ENCODE data around the gene ZBTB40. TPM values are rescaled to one million over a fixed set of nuclear protein-coding genes. Genes with fewer than 3 reads are reported as not detected.

The ZBTB40 gene
- total and polyA plus RNA-seq, 9 of the 15 experiments (the other 6 are each of a cell fraction or from before 2014, with no cell fraction given) = 2.6 to 26.0 (median 18.8) TPM

DNA sequence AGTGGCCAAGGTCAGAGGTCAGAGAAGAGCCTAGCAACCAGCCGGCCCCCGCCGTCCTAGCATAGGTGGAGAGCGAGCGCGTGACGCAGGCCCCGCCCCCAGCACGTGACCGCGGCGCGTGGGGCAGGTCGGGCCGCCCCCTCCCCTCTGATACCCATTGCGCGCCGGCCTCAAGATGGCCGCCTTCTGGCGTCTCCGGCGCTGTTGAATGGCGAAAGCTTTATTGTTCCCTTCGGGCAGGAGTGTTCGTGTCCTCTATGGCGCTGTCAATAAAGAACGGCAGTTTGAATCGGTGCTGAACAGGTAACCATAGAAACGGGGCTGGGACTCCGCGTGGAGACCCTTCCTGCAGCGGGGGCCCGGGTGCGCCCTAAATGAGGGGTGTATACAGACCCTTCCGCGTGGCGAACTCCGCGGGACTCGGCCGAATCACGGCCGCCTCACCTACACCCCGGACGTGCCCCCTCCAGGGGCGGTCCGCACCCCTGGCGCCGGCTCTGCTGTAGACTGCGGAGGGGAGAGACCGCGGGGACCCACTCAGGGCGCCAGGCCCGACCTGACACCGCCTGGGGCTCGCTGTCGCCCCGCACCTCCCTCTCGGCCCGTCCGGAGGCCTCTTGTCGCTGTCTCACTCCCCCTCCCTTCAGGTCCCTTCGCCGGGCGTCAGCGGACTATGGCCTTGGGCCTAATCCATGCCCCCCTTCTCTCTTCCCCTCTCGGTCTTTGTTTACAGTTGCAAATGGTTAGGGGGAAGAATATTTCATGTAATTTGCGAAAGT lies at the start of gene ZBTB40 (continued):
- TF ChIP-seq, protein P1, sequence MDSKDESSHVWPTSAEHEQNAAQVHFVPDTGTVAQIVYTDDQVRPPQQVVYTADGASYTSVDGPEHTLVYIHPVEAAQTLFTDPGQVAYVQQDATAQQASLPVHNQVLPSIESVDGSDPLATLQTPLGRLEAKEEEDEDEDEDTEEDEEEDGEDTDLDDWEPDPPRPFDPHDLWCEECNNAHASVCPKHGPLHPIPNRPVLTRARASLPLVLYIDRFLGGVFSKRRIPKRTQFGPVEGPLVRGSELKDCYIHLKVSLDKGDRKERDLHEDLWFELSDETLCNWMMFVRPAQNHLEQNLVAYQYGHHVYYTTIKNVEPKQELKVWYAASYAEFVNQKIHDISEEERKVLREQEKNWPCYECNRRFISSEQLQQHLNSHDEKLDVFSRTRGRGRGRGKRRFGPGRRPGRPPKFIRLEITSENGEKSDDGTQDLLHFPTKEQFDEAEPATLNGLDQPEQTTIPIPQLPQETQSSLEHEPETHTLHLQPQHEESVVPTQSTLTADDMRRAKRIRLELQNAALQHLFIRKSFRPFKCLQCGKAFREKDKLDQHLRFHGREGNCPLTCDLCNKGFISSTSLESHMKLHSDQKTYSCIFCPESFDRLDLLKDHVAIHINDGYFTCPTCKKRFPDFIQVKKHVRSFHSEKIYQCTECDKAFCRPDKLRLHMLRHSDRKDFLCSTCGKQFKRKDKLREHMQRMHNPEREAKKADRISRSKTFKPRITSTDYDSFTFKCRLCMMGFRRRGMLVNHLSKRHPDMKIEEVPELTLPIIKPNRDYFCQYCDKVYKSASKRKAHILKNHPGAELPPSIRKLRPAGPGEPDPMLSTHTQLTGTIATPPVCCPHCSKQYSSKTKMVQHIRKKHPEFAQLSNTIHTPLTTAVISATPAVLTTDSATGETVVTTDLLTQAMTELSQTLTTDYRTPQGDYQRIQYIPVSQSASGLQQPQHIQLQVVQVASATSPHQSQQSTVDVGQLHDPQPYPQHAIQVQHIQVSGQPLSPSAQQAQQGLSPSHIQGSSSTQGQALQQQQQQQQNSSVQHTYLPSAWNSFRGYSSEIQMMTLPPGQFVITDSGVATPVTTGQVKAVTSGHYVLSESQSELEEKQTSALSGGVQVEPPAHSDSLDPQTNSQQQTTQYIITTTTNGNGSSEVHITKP (IDR thresholded peaks at IDR 0.05; ENCODE audit: partially characterized antibody) = peak; percentile 36
- TF ChIP-seq FOXP1 (CRISPR knock-in tag; IDR thresholded peaks at IDR 0.05) (peak; percentile 84; the same call in 1 of the 2 replicates), GMEB1 (CRISPR knock-in tag; IDR thresholded peaks at IDR 0.05) (peak; percentile 91), KLF6 (CRISPR knock-in tag; IDR thresholded peaks at IDR 0.05; ENCODE audit: borderline replicate concordance) (peak; percentile 11; the same call in 1 of the 2 replicates), CBX1 (IDR thresholded peaks at IDR 0.05; ENCODE audit: low read depth) (peak; percentile 95), RAD51 (IDR thresholded peaks at IDR 0.05; ENCODE audit: borderline replicate concordance, low read depth) (peak; percentile 100), HES1 (IDR thresholded peaks at IDR 0.05; ENCODE audit: low read depth) (peak; percentile 96), RAD21 (CRISPR knock-in tag; conservative IDR thresholded peaks at IDR 0.05 in 1 of 2, IDR thresholded peaks at IDR 0.05 in 1 of 2) (no peak), CBFB (CRISPR knock-in tag; IDR thresholded peaks at IDR 0.05) (peak; percentile 85; the same call in 1 of the 2 replicates), ZNF124 (CRISPR knock-in tag; IDR thresholded peaks at IDR 0.05) (no peak), HDAC1 (IDR thresholded peaks at IDR 0.05) (peak in 1 of 2 experiments; percentile 91; a peak in 2 of 4 replicates), ZNF165 (CRISPR knock-in tag; IDR thresholded peaks at IDR 0.05; ENCODE audit: borderline replicate concordance) (0 out of 2 replicates have a peak, but pooled peaks have one; percentile 51), FOS (IDR thresholded peaks at IDR 0.05; ENCODE audit: extremely low read depth, insufficient read length) (peak; percentile 72), KLF13 (tag; IDR thresholded peaks at IDR 0.05; ENCODE audit: borderline replicate concordance, low read depth) (peak; percentile 80; the same call in 1 of the 2 replicates), TAF1 (IDR thresholded peaks at IDR 0.05; ENCODE audit: control insufficient read depth, extremely low read depth, insufficient read depth, low read length, severe bottlenecking) (peak; percentile 74), JUN (IDR thresholded peaks at IDR 0.05; ENCODE audit: borderline replicate concordance, low read depth, low read length) (peak; percentile 69; the same call in 1 of the 2 replicates), JUN (CRISPR knock-in tag; IDR thresholded peaks at IDR 0.05; ENCODE audit: borderline replicate concordance) (no peak), ATF1 (CRISPR knock-in tag; IDR thresholded peaks at IDR 0.05) (peak; percentile 70; the same call in 1 of the 2 replicates), ATF1 (tag; IDR thresholded peaks at IDR 0.05) (peak; percentile 97), TEAD2 (tag; IDR thresholded peaks at IDR 0.05) (no peak), NBN (IDR thresholded peaks at IDR 0.05; ENCODE audit: low read depth) (0 out of 2 replicates have a peak, but pooled peaks have one; percentile 14), HNRNPLL (IDR thresholded peaks at IDR 0.05; ENCODE audit: low read depth, low read length, poor library complexity, severe bottlenecking) (no peak)

Measured in K562 (cell line).